Measurements from ENCODE around the gene FYCO1. TPM values are rescaled to one million over a fixed set of nuclear protein-coding genes. Genes with fewer than 3 reads are reported as not detected.

FYCO1 gene
- total and polyA plus RNA-seq, 9 of the 15 experiments (the other 6 are each of a cell fraction or from before 2014, with no cell fraction given): 2.1 to 13.8 (median 7.4) TPM

GRCh38 chr3:45985532-45986302, 9.9 kb downstream of the FYCO1 start:
- H4K20me1 ChIP-seq (replicated peaks; ENCODE audit: control insufficient read depth, insufficient read depth, low read length): peaks cover 27% of the 10 kb centered on the region
- ChIA-PET CTCF (ENCODE audit: low intra/inter-chr PET ratio) (no interaction called here), POLR2A (interaction anchor here (0.9 kb wide), 1 partner anchor 13 kb away, joined by 3 read pairs; no protein-coding TSS in a partner anchor)
- no peaks in the 10 kb centered on the region for H3K27me3 ChIP-seq (ENCODE audit: control insufficient read depth in 2 of 2, insufficient read depth in 2 of 2, low read length in 2 of 2)
- DNase-seq (ENCODE audit: extremely low read depth in 1 of 4, low spot score in 3 of 4) (no peak), ATAC-seq (no peak), FAIRE-seq (peak; percentile 11)
- BruUV-seq (replicated peaks): no TSS peak
- no peaks in the 10 kb centered on the region for H3K9me3 ChIP-seq (replicated peaks; ENCODE audit: control insufficient read depth, insufficient read depth, low read depth, low read length)
- peaks cover 47% of the 10 kb centered on the region for H3K79me2 ChIP-seq (ENCODE audit: control insufficient read depth, insufficient read depth, low read length)
- in situ Hi-C loops (cut with MboI) (no loop called here), intact Hi-C loops (cut with micrococcal nuclease) (no loop called here)
- TF ChIP-seq YBX1 (IDR thresholded peaks at IDR 0.05): no peak
- no peak for TF ChIP-seq C11orf30 (IDR thresholded peaks at IDR 0.05; ENCODE audit: low read depth)
- TF ChIP-seq, protein P1, sequence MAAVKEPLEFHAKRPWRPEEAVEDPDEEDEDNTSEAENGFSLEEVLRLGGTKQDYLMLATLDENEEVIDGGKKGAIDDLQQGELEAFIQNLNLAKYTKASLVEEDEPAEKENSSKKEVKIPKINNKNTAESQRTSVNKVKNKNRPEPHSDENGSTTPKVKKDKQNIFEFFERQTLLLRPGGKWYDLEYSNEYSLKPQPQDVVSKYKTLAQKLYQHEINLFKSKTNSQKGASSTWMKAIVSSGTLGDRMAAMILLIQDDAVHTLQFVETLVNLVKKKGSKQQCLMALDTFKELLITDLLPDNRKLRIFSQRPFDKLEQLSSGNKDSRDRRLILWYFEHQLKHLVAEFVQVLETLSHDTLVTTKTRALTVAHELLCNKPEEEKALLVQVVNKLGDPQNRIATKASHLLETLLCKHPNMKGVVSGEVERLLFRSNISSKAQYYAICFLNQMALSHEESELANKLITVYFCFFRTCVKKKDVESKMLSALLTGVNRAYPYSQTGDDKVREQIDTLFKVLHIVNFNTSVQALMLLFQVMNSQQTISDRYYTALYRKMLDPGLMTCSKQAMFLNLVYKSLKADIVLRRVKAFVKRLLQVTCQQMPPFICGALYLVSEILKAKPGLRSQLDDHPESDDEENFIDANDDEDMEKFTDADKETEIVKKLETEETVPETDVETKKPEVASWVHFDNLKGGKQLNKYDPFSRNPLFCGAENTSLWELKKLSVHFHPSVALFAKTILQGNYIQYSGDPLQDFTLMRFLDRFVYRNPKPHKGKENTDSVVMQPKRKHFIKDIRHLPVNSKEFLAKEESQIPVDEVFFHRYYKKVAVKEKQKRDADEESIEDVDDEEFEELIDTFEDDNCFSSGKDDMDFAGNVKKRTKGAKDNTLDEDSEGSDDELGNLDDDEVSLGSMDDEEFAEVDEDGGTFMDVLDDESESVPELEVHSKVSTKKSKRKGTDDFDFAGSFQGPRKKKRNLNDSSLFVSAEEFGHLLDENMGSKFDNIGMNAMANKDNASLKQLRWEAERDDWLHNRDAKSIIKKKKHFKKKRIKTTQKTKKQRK (IDR thresholded peaks at IDR 0.05; ENCODE audit: borderline replicate concordance, low read depth, low read length): no peak
- no peak for TF ChIP-seq ZFP1 (CRISPR knock-in tag; IDR thresholded peaks at IDR 0.05)
- TF ChIP-seq CHCHD3 (CRISPR knock-in tag; IDR thresholded peaks at IDR 0.05): no peak
- no peak for TF ChIP-seq ZNF212 (CRISPR knock-in tag; IDR thresholded peaks at IDR 0.05)
- TF ChIP-seq RNF2 (IDR thresholded peaks at IDR 0.05): no peak
- no peak for TF ChIP-seq ZNF512 (tag; IDR thresholded peaks at IDR 0.05)
- no peak for TF ChIP-seq NR2F6 (CRISPR knock-in tag; IDR thresholded peaks at IDR 0.05)
- TF ChIP-seq EZH2 (IDR thresholded peaks at IDR 0.05; ENCODE audit: borderline replicate concordance, low read depth, low read length): no peak
- no peak for TF ChIP-seq TAF9B (IDR thresholded peaks at IDR 0.05; ENCODE audit: partially characterized antibody)
- no peak for TF ChIP-seq FOS (IDR thresholded peaks at IDR 0.05; ENCODE audit: extremely low read depth, insufficient read length)
- no peak for TF ChIP-seq HNRNPK (IDR thresholded peaks at IDR 0.05; ENCODE audit: low read depth, low read length, poor library complexity, severe bottlenecking)
- TF ChIP-seq ZNF780A (CRISPR knock-in tag; IDR thresholded peaks at IDR 0.05): no peak
- no peak for TF ChIP-seq TAF7 (tag; IDR thresholded peaks at IDR 0.05)
- no peak for TF ChIP-seq ZNF311 (CRISPR knock-in tag; IDR thresholded peaks at IDR 0.05)
- TF ChIP-seq, protein P2, sequence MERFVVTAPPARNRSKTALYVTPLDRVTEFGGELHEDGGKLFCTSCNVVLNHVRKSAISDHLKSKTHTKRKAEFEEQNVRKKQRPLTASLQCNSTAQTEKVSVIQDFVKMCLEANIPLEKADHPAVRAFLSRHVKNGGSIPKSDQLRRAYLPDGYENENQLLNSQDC (CRISPR knock-in tag; IDR thresholded peaks at IDR 0.05): no peak
- TF ChIP-seq MEIS2 (IDR thresholded peaks at IDR 0.05; ENCODE audit: partially characterized antibody): no peak
- TF ChIP-seq MTA3 (IDR thresholded peaks at IDR 0.05; ENCODE audit: borderline replicate concordance): no peak
- H3K36me3 ChIP-seq (ENCODE audit: control insufficient read depth, insufficient read depth, low read length): peaks cover 46% of the 10 kb centered on the region
- WGBS (ENCODE audit: insufficient coverage, low coverage, missing lambda C conversion rate): 86% methylated on average over 13 of the region's 13 CpGs
- H3K9me1 ChIP-seq (ENCODE audit: control insufficient read depth, insufficient read depth, low read length): peaks cover 7% of the 10 kb centered on the region
- H3K4me2 ChIP-seq (ENCODE audit: insufficient read depth, low read length): no peak overlapping the region
- no peak overlapping the region for H2AFZ ChIP-seq (ENCODE audit: low read depth, low read length)
- no peak overlapping the region for H3K27ac ChIP-seq (ENCODE audit: extremely low read depth, low read depth, low read length)
- no peak overlapping the region for H3K4me3 ChIP-seq
- no peak overlapping the region for H3K9ac ChIP-seq (ENCODE audit: insufficient read depth in 1 of 2, low read depth in 2 of 2, low read length in 2 of 2)
- peaks cover 11 to 48% of the 10 kb centered on the region in 2 experiments for H3K4me1 ChIP-seq (replicated peaks in 1 of 2; ENCODE audit: control insufficient read depth in 2 of 2, insufficient read depth in 2 of 2, low read length in 2 of 2)

All from K562 (cell line).